A549 (cell line): ENCODE results near the gene LILRA2. TPM values are rescaled to one million over a fixed set of nuclear protein-coding genes. Genes with fewer than 3 reads are reported as not detected.
"Not testable (repeated sequence)": the region's sequence is repeated elsewhere in the genome, so short reads cannot be mapped to it uniquely, and the experiment has no call there.

Experiments used
- ATAC-seq, 2 experiments: fragments of 200-7000 bp in 1 of 2; fragments of >200 bp in 1 of 2; cut with Nextera tagmentation in 1 of 2; cut with Tn5 transposase in 1 of 2; 3 replicates each; pipeline versions ENCODE4 v1.8.0 to v1.9.1; 2018 to 2020; ENCODE audit warnings: mild to moderate bottlenecking in 1 of 2, moderate library complexity in 1 of 2
- CTCF ChIA-PET: fragments of 300-600 bp; sonication (Branson Sonifier 250); formaldehyde crosslinking; extraction: SDS; loops from one replicate; lab custom pipeline; 2021; ENCODE audit warnings: antibody characterized with exemption, inconsistent platforms; lab: Yijun Ruan, JAX
- POLR2A ChIA-PET: fragments of 350-600 bp; formaldehyde crosslinking; extraction: SDS; loops from one replicate; lab custom pipeline; 2021; ENCODE audit warnings: antibody characterized with exemption, inconsistent platforms; lab: Yijun Ruan, JAX
- DNase-seq, 2 experiments: peaks; one replicate each; pipeline versions ENCODE4 v3.0.0 to v3.0.0-alpha.2; 2011 to 2016; ENCODE audit warnings: low read depth in 1 of 2, low spot score in 1 of 2
- FAIRE-seq: peaks from 2 replicates; lab custom pipeline; 2011; peaks lifted over from hg19 to GRCh38; lab: Jason Lieb, UNC
- H3K27ac ChIP-seq, 2 experiments: fragments of >200 bp; sonication (Bioruptor Twin); formaldehyde crosslinking; 3 replicates each; pipeline ENCODE4 v1.5.1; 2016 to 2017
- H3K4me1 ChIP-seq: fragments of >200 bp; sonication (Bioruptor Twin); formaldehyde crosslinking; 3 replicates; pipeline ENCODE4 v1.6.1; 2016
- H3K4me2 ChIP-seq: fragments of >200 bp; sonication (Bioruptor Twin); formaldehyde crosslinking; 3 replicates; pipeline ENCODE4 v1.6.1; 2016
- H3K4me3 ChIP-seq: fragments of >200 bp; sonication (Bioruptor Twin); formaldehyde crosslinking; 3 replicates; pipeline ENCODE4 v1.5.1; 2016
- H3K9me3 ChIP-seq: fragments of >200 bp; sonication (Bioruptor Twin); formaldehyde crosslinking; 3 replicates; pipeline ENCODE4 v1.6.1; 2016
- ATOH8 ChIP-seq: fragments of 250-450 bp; sonication (Bioruptor Pico); IDR thresholded peaks from 2 replicates; pipeline ENCODE4 v1.5.0; 2020; ENCODE audit warnings: low read depth, mild to moderate bottlenecking, moderate library complexity
- BHLHE40 ChIP-seq: IDR thresholded peaks from 2 replicates; pipeline ENCODE4 v1.6.1; 2012; ENCODE audit warnings: low read depth, low read length, inconsistent platforms
- CBX2 ChIP-seq: fragments of 200-600 bp; sonication (generic); IDR thresholded peaks from 2 replicates; pipeline ENCODE4 v1.6.1; 2016; ENCODE audit warnings: low read depth, mild to moderate bottlenecking, borderline replicate concordance
- CBX8 ChIP-seq: fragments of 200-600 bp; sonication (generic); IDR thresholded peaks from 2 replicates; pipeline ENCODE4 v1.6.1; 2016
- CEBPB ChIP-seq, 2 experiments: fragments of >200 bp in 1 of 2; sonication (Bioruptor Twin) in 1 of 2; formaldehyde crosslinking in 1 of 2; IDR thresholded peaks; 2 replicates each; pipeline ENCODE4 v1.6.1; 2012 to 2016
- CHD2 ChIP-seq: fragments of 150-350 bp; IDR thresholded peaks from 2 replicates; pipeline ENCODE4 v1.6.1; 2014; ENCODE audit warnings: low read length; ENCODE audit not compliant: partially characterized antibody
- CHD4 ChIP-seq: fragments of 200-600 bp; sonication (generic); IDR thresholded peaks from 2 replicates; pipeline ENCODE4 v1.6.1; 2016; ENCODE audit warnings: antibody characterized with exemption, mild to moderate bottlenecking, borderline replicate concordance
- E2F6 ChIP-seq: IDR thresholded peaks from 2 replicates; pipeline ENCODE4 v1.6.1; 2012; ENCODE audit warnings: low read depth, borderline replicate concordance
- EHMT2 ChIP-seq: fragments of 200-600 bp; sonication (generic); IDR thresholded peaks from 2 replicates; pipeline ENCODE4 v1.6.1; 2016; ENCODE audit warnings: antibody characterized with exemption, low read depth, mild to moderate bottlenecking, moderate library complexity
- EP300 ChIP-seq, 2 experiments: fragments of >200 bp; sonication (Bioruptor Twin); formaldehyde crosslinking; IDR thresholded peaks; 2 replicates in 1 of 2; 3 replicates in 1 of 2; pipeline ENCODE4 v1.6.1; 2016 to 2017
- ESRRA ChIP-seq: fragments of 150-350 bp; IDR thresholded peaks from 2 replicates; pipeline ENCODE4 v1.6.1; 2014; ENCODE audit warnings: mild to moderate bottlenecking, low read length, borderline replicate concordance
- FOSB ChIP-seq: fragments of 250-450 bp; sonication (Bioruptor Pico); IDR thresholded peaks from 2 replicates; pipeline ENCODE4 v1.5.0; 2020; ENCODE audit warnings: mild to moderate bottlenecking, moderate library complexity
- GATA3 ChIP-seq: IDR thresholded peaks from 2 replicates; pipeline ENCODE4 v1.6.1; 2012; ENCODE audit warnings: borderline replicate concordance
- HEYL ChIP-seq: fragments of 250-450 bp; sonication (Bioruptor Pico); IDR thresholded peaks from 2 replicates; pipeline ENCODE4 v1.8.0; 2021; ENCODE audit warnings: mild to moderate bottlenecking, moderate library complexity
- HMGXB4 ChIP-seq: fragments of 250-450 bp; sonication (Bioruptor Pico); IDR thresholded peaks from 2 replicates; pipeline ENCODE4 v1.5.0; 2021; ENCODE audit warnings: mild to moderate bottlenecking, moderate library complexity, borderline replicate concordance
- HOXA7 ChIP-seq: fragments of 250-450 bp; sonication (Bioruptor Pico); IDR thresholded peaks from 2 replicates; pipeline ENCODE4 v1.5.0; 2020; ENCODE audit warnings: mild to moderate bottlenecking, moderate library complexity
- JUN ChIP-seq, 2 experiments: fragments of >200 bp; sonication (Bioruptor Twin); formaldehyde crosslinking; IDR thresholded peaks; 2 replicates in 1 of 2; 3 replicates in 1 of 2; pipeline ENCODE4 v1.6.1; 2016 to 2017
- KDM5A ChIP-seq: fragments of 200-600 bp; sonication (generic); IDR thresholded peaks from 2 replicates; pipeline ENCODE4 v1.6.1; 2016; ENCODE audit warnings: antibody characterized with exemption, mild to moderate bottlenecking
- MAFK ChIP-seq: fragments of 450-650 bp; IDR thresholded peaks from 2 replicates; pipeline ENCODE4 v1.6.1; 2014; ENCODE audit not compliant: partially characterized antibody
- MAX ChIP-seq: IDR thresholded peaks from 2 replicates; pipeline ENCODE4 v1.6.1; 2012
- MYC ChIP-seq: IDR thresholded peaks from 2 replicates; pipeline ENCODE4 v1.6.1; 2012; ENCODE audit warnings: mild to moderate bottlenecking, inconsistent platforms, low read length, improper control_type of control experiment, borderline replicate concordance
- NFE2L2 ChIP-seq: fragments of 150-350 bp; conservative IDR thresholded peaks from 2 replicates; pipeline ENCODE4 v1.6.1; 2014; ENCODE audit warnings: low read length
- PHF8 ChIP-seq: fragments of 200-600 bp; sonication (generic); IDR thresholded peaks from 2 replicates; pipeline ENCODE4 v1.6.1; 2016; ENCODE audit warnings: low read depth, mild to moderate bottlenecking, antibody characterized with exemption, moderate library complexity, borderline replicate concordance
- POLR2A ChIP-seq: IDR thresholded peaks from 2 replicates; pipeline ENCODE4 v1.6.1; 2012; ENCODE audit warnings: mild to moderate bottlenecking, low read length
- RCOR1 ChIP-seq: fragments of 150-350 bp; IDR thresholded peaks from 2 replicates; pipeline ENCODE4 v1.6.1; 2014; ENCODE audit warnings: antibody characterized with exemption, low read length, low read depth
- TP53 ChIP-seq: fragments of 250-450 bp; sonication (Bioruptor Pico); IDR thresholded peaks from 2 replicates; pipeline ENCODE4 v1.5.0; 2021; ENCODE audit warnings: mild to moderate bottlenecking, moderate library complexity
- USF2 ChIP-seq: fragments of 450-650 bp; IDR thresholded peaks from 2 replicates; pipeline ENCODE4 v1.6.1; 2014; ENCODE audit warnings: antibody characterized with exemption
- ZNF302 ChIP-seq: fragments of 250-450 bp; sonication (Bioruptor Pico); IDR thresholded peaks from 2 replicates; pipeline ENCODE4 v1.9.0; 2021; ENCODE audit warnings: inconsistent platforms, mild to moderate bottlenecking, moderate library complexity
- WGBS: methylation state at CpG from one replicate; pipeline ENCODE4 v1.1.6; 2017; ENCODE audit errors: missing lambda C conversion rate; 5-methylcytosine and 5-hydroxymethylcytosine counted together
- polyA plus RNA-seq, 4 experiments: library from polyadenylated mRNA; depleted of rRNA in 3 of 4; stranded (reverse); fragments of >200 nt; fragmentation: RNase III in 1 of 4; extraction: RNeasy Plus Mini Kit Qiagen cat#74134 plus additional on column Dnase treatment in 1 of 4; gene quantifications; 2 replicates in 3 of 4; 3 replicates in 1 of 4; pipeline ENCODE4 v1.2.3, GENCODE V29; 2011 to 2017

Gene LILRA2
- polyA plus RNA-seq, 2 of the 4 experiments (the other 2 are of a cell fraction), result not detected

GRCh38 chr19:54560881-54561385 lies 12.7 kb upstream of the LILRA2 start:
- Histone ChIP-seq H3K4me2 (no peak overlapping the region), H3K4me1 (no peaks in the 10 kb centered on the region), H3K4me3 (no peak overlapping the region), H3K27ac (no peak overlapping the region), H3K9me3 (peaks cover 5% of the 10 kb centered on the region; the same call in 1 of the 3 replicates)
- ChIA-PET POLR2A (no interaction called here), CTCF (no interaction called here)
- no peak for FAIRE-seq
- TF ChIP-seq POLR2A (no peak), RCOR1 (no peak)
- no peak for ATAC-seq
- 65% methylated on average over 11 of the region's 11 CpGs for WGBS
- DNase-seq, result no peak

- no peak for FAIRE-seq
- no peak overlapping the region for H3K4me3 ChIP-seq
- H3K9me3 ChIP-seq, result peaks cover 5% of the 10 kb centered on the region; the same call in 1 of the 3 replicates
- H3K4me2 ChIP-seq, result peak overlapping the region; percentile 21; the same call in 2 of the 3 replicates
- H3K4me1 ChIP-seq, result no peaks in the 10 kb centered on the region
- ChIA-PET CTCF (no interaction called here), POLR2A (no interaction called here)
- 15% methylated on average over 14 of the region's 14 CpGs for WGBS
- peak in 1 of 2 experiments; percentile 45 for DNase-seq
- no peak overlapping the region for H3K27ac ChIP-seq
- ATAC-seq, result peak; percentile 56 to 70; a peak in 5 of 6 replicates
- TF ChIP-seq GATA3 (no peak), MYC (no peak), CEBPB (IDR thresholded peaks at IDR 0.05) (no peak), PHF8 (no peak), ZNF302 (CRISPR knock-in tag) (no peak), BHLHE40 (no peak), USF2 (no peak), MAX (peak; percentile 66), E2F6 (peak; percentile 78; the same call in 1 of the 2 replicates), KDM5A (no peak), HEYL (no peak), CBX2 (no peak), POLR2A (no peak), CHD2 (no peak), EP300 (IDR thresholded peaks at IDR 0.05) (no peak), CHD4 (no peak), ESRRA (no peak)
Measured at GRCh38 chr19:54561840-54562239, 11.8 kb upstream of the LILRA2 start.

GRCh38 chr19:54563206-54563605 lies 10.4 kb upstream of the LILRA2 start:
- FAIRE-seq, H3K27ac ChIP-seq, ATAC-seq, H3K9me3 ChIP-seq, POLR2A ChIA-PET, H3K4me3 ChIP-seq, DNase-seq, H3K4me1 ChIP-seq, H3K4me2 ChIP-seq: not testable (repeated sequence)
- CTCF ChIA-PET, result interaction anchor here (0.7 kb wide), 1 partner anchor 12 kb away, joined by 3 read pairs; no protein-coding TSS in a partner anchor
- WGBS, result 65% methylated on average over 6 of the region's 6 CpGs

- no peak for FAIRE-seq
- H3K27ac ChIP-seq, result no peak overlapping the region
- WGBS, result 0% methylated on average over 3 of the region's 3 CpGs
- no peaks in the 10 kb centered on the region for H3K9me3 ChIP-seq
- no peak for ATAC-seq
- no peaks in the 10 kb centered on the region for H3K4me1 ChIP-seq
- H3K4me3 ChIP-seq, result no peak overlapping the region
- TF ChIP-seq BHLHE40 (no peak), TP53 (no peak), EHMT2 (no peak), HMGXB4 (CRISPR knock-in tag) (no peak), JUN (IDR thresholded peaks at IDR 0.05) (no peak), HOXA7 (CRISPR knock-in tag) (no peak), HEYL (no peak), NFE2L2 (no peak), CBX8 (no peak), ATOH8 (no peak), MAFK (no peak), ESRRA (no peak), MAX (no peak), FOSB (CRISPR knock-in tag) (no peak)
- CTCF ChIA-PET, result no interaction called here
- no peak overlapping the region for H3K4me2 ChIP-seq
- POLR2A ChIA-PET, result no interaction called here
- no peak for DNase-seq
Measured at GRCh38 chr19:54570316-54570715, 3.3 kb upstream of the LILRA2 start.
